H54 (cell line): ENCODE measurements around the gene PDE9A.
"Not testable (repeated sequence)": the region's sequence is repeated elsewhere in the genome, so short reads cannot be mapped to it uniquely, and the experiment has no call there.

ENCODE experiments used
- DNase-seq: peaks from one replicate; pipeline ENCODE4 v3.0.0; 2011; ENCODE audit warnings: low spot score, mixed read lengths; ENCODE audit not compliant: insufficient read length
- FAIRE-seq: peaks from 3 replicates; lab custom pipeline; 2011; peaks lifted over from hg19 to GRCh38; lab: Jason Lieb, UNC
- POLR2A ChIP-seq: IDR thresholded peaks from 2 replicates; pipeline ENCODE4 v1.6.1; 2011; ENCODE audit warnings: low read depth, mild to moderate bottlenecking, low read length

PDE9A gene

GRCh38 chr21:42617486-42617885, 35.9 kb upstream of the PDE9A start:
- DNase-seq, result no peak
- no peak for FAIRE-seq
- TF ChIP-seq POLR2A, result no peak

GRCh38 chr21:42618707-42619102, 34.7 kb upstream of the PDE9A start:
- DNase-seq, result no peak
- no peak for FAIRE-seq
- TF ChIP-seq POLR2A, result no peak

- DNase-seq, result no peak
- no peak for TF ChIP-seq POLR2A
- no peak for FAIRE-seq
These were observed 34.3 kb upstream of the PDE9A start for GRCh38 chr21:42619166-42619565.

- FAIRE-seq, result no peak
- no peak for TF ChIP-seq POLR2A
- DNase-seq, result no peak
These were observed 33.6 kb upstream of the PDE9A start for GRCh38 chr21:42619841-42620240.

- no peak for DNase-seq
- TF ChIP-seq POLR2A, result no peak
- FAIRE-seq, result no peak
These were observed 32.1 kb upstream of the PDE9A start for GRCh38 chr21:42621166-42621818.

- FAIRE-seq, result no peak
- TF ChIP-seq POLR2A, result no peak
- no peak for DNase-seq
These were observed 31.6 kb upstream of the PDE9A start for GRCh38 chr21:42621819-42622177.

GRCh38 chr21:42622284-42622683, 31.1 kb upstream of the PDE9A start:
- DNase-seq, result no peak
- TF ChIP-seq POLR2A, result no peak
- FAIRE-seq, result no peak

- FAIRE-seq (no peak), DNase-seq (no peak)
- no peak for TF ChIP-seq POLR2A
These were observed 29.7 kb upstream of the PDE9A start for GRCh38 chr21:42623694-42624093.

GRCh38 chr21:42624095-42624790, 29.2 kb upstream of the PDE9A start:
- DNase-seq, result no peak
- no peak for TF ChIP-seq POLR2A
- FAIRE-seq, result no peak

- DNase-seq, result no peak
- no peak for FAIRE-seq
- TF ChIP-seq POLR2A, result no peak
These were observed 28.5 kb upstream of the PDE9A start for GRCh38 chr21:42624936-42625335.

- DNase-seq, result no peak
- FAIRE-seq, result no peak
- TF ChIP-seq POLR2A, result no peak
These were observed 27.2 kb upstream of the PDE9A start for GRCh38 chr21:42626171-42626570.

GRCh38 chr21:42627527-42628289, 25.7 kb upstream of the PDE9A start:
- no peak for TF ChIP-seq POLR2A
- DNase-seq (no peak), FAIRE-seq (no peak)

GRCh38 chr21:42628466-42629061, 24.9 kb upstream of the PDE9A start:
- not testable (repeated sequence) for DNase-seq, FAIRE-seq

GRCh38 chr21:42629933-42630589, 23.4 kb upstream of the PDE9A start:
- TF ChIP-seq POLR2A, result no peak
- no peak for DNase-seq
- FAIRE-seq, result no peak

GRCh38 chr21:42630626-42631025, 22.8 kb upstream of the PDE9A start:
- no peak for TF ChIP-seq POLR2A
- no peak for FAIRE-seq
- DNase-seq, result no peak
